Suppressor macrophage treated with lipopolysaccharide for 1 hour (primary cell): ENCODE measurements around the gene GPR3.
A peak's percentile ranks its signal among the peaks of the same experiment; 100 is the strongest.

Source experiments
- DNase-seq, 3 donors: peaks; one replicate each; pipeline ENCODE4 v3.0.0-alpha.2; 2020 to 2022

GPR3 gene

GRCh38 chr1:27392096-27392777, at the start of gene GPR3:
GPR3 (plus strand) TSS chr1:27392622; CDS start chr1:27393799, 1,177 bp downstream.
- DNase-seq = peak; percentile 92 to 96 (median 93)

- peak; percentile 43 to 64 (median 61) for DNase-seq
Observed at GRCh38 chr1:27342778-27343638, 49.4 kb upstream of the GPR3 start.

GRCh38 chr1:27343639-27344025, 48.8 kb upstream of the GPR3 start:
- DNase-seq = no peak

GRCh38 chr1:27345272-27345671, 47.1 kb upstream of the GPR3 start:
- no peak for DNase-seq

GRCh38 chr1:27346357-27346756, 46.1 kb upstream of the GPR3 start:
- no peak for DNase-seq

GRCh38 chr1:27346991-27347624, 45.3 kb upstream of the GPR3 start:
- DNase-seq = no peak

GRCh38 chr1:27348861-27349783, 43.3 kb upstream of the GPR3 start:
- DNase-seq = peak in 1 of 3 donors; percentile 35

- DNase-seq = peak in 1 of 3 donors; percentile 65
Observed at GRCh38 chr1:27349784-27350662, 42.4 kb upstream of the GPR3 start.

GRCh38 chr1:27350663-27351540, 41.5 kb upstream of the GPR3 start:
- no peak for DNase-seq

- no peak for DNase-seq
Observed at GRCh38 chr1:27351541-27352107, 40.8 kb upstream of the GPR3 start.

GRCh38 chr1:27353166-27353565, 39.3 kb upstream of the GPR3 start:
- no peak for DNase-seq

- no peak for DNase-seq
Observed at GRCh38 chr1:27353629-27354028, 38.8 kb upstream of the GPR3 start.

- DNase-seq = no peak
Observed at GRCh38 chr1:27355683-27356082, 36.7 kb upstream of the GPR3 start.

GRCh38 chr1:27356277-27356618, 36.2 kb upstream of the GPR3 start:
- no peak for DNase-seq

- DNase-seq = peak; percentile 48 to 63 (median 56)
Observed at GRCh38 chr1:27356619-27357280, 35.7 kb upstream of the GPR3 start.

- peak; percentile 70 to 83 (median 76) for DNase-seq
Observed at GRCh38 chr1:27357281-27358037, 35.0 kb upstream of the GPR3 start.

- no peak for DNase-seq
Observed at GRCh38 chr1:27358038-27358927, 34.1 kb upstream of the GPR3 start.

GRCh38 chr1:27358928-27359313, 33.5 kb upstream of the GPR3 start:
- no peak for DNase-seq
